ENCODE results near the gene MACROD1.

GRCh38 chr11:64150481-64151239 lies 15.3 kb downstream of the MACROD1 start:
- no peak for TF ChIP-seq POLR2A (IDR thresholded peaks at IDR 0.05)
- TF ChIP-seq CTCF (IDR thresholded peaks at IDR 0.05), result no peak
- no peak for TF ChIP-seq POLR2AphosphoS5 (IDR thresholded peaks at IDR 0.05; ENCODE audit: insufficient read depth in 1 of 2, low read depth in 1 of 2)
